SU-DHL-6 (cell line): Measurements from ENCODE around the gene KIF3C.
"Not testable (repeated sequence)": the region's sequence is repeated elsewhere in the genome, so short reads cannot be mapped to it uniquely, and the experiment has no call there.

ENCODE experiments used
- EZH2phosphoT487 ChIP-seq: fragments of 200-600 bp; sonication (generic), shearing (Covaris generic); conservative IDR thresholded peaks from 2 replicates; pipeline ENCODE4 v1.6.1; 2018; ENCODE audit warnings: mild to moderate bottlenecking, antibody characterized with exemption, low read length, moderate library complexity, mixed read lengths
- TF ChIP-seq, protein P1 (sequence below): fragments of 200-600 bp; sonication (generic); IDR thresholded peaks from one replicate; pipeline ENCODE4 v1.5.1; 2017; ENCODE audit warnings: antibody characterized with exemption, mild to moderate bottlenecking, low read length, moderate library complexity; ENCODE audit not compliant: insufficient read depth, poor library complexity, severe bottlenecking

GRCh38 chr2:25913696-25913973 lies 68.7 kb downstream of the KIF3C start:
- TF ChIP-seq, protein P1, sequence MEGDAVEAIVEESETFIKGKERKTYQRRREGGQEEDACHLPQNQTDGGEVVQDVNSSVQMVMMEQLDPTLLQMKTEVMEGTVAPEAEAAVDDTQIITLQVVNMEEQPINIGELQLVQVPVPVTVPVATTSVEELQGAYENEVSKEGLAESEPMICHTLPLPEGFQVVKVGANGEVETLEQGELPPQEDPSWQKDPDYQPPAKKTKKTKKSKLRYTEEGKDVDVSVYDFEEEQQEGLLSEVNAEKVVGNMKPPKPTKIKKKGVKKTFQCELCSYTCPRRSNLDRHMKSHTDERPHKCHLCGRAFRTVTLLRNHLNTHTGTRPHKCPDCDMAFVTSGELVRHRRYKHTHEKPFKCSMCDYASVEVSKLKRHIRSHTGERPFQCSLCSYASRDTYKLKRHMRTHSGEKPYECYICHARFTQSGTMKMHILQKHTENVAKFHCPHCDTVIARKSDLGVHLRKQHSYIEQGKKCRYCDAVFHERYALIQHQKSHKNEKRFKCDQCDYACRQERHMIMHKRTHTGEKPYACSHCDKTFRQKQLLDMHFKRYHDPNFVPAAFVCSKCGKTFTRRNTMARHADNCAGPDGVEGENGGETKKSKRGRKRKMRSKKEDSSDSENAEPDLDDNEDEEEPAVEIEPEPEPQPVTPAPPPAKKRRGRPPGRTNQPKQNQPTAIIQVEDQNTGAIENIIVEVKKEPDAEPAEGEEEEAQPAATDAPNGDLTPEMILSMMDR = not testable (repeated sequence)
- TF ChIP-seq EZH2phosphoT487 = not testable (repeated sequence)
